ENCODE data around the gene TMEM179B.

- TF ChIP-seq CTCF (conservative IDR thresholded peaks at IDR 0.05; ENCODE audit: low read depth, low read length) (no peak), CEBPB (IDR thresholded peaks at IDR 0.05; ENCODE audit: low read depth, low read length) (no peak), MAZ (IDR thresholded peaks at IDR 0.05; ENCODE audit: borderline replicate concordance, low read depth, low read length) (no peak), POLR2A (IDR thresholded peaks at IDR 0.05; ENCODE audit: low read depth, low read length) (no peak), ELK1 (IDR thresholded peaks at IDR 0.05; ENCODE audit: borderline replicate concordance, low read depth, low read length) (no peak), RAD21 (IDR thresholded peaks at IDR 0.05; ENCODE audit: low read length) (no peak), USF2 (IDR thresholded peaks at IDR 0.05; ENCODE audit: low read depth, low read length) (no peak), RCOR1 (IDR thresholded peaks at IDR 0.05; ENCODE audit: insufficient replicate concordance, low read length) (no peak), MXI1 (IDR thresholded peaks at IDR 0.05; ENCODE audit: borderline replicate concordance, low read depth, low read length) (no peak), CHD1 (IDR thresholded peaks at IDR 0.05; ENCODE audit: low read depth, low read length) (no peak), SMC3 (IDR thresholded peaks at IDR 0.05; ENCODE audit: low read depth, low read length) (no peak), NFE2L2 (IDR thresholded peaks at IDR 0.05; ENCODE audit: low read depth, low read length) (no peak)
Observed at GRCh38 chr11:62816557-62816956, 29.4 kb downstream of the TMEM179B start.

Data from IMR-90 (cell line).